GM04504 (cell line): Measurements from ENCODE around the gene ANKRD65.
"Not testable (repeated sequence)": the region's sequence is repeated elsewhere in the genome, so short reads cannot be mapped to it uniquely, and the experiment has no call there.

Experiments
- DNase-seq: peaks from one replicate; pipeline ENCODE4 v3.0.0-alpha.2; 2012; ENCODE audit warnings: low read depth

The ANKRD65 gene

DNA sequence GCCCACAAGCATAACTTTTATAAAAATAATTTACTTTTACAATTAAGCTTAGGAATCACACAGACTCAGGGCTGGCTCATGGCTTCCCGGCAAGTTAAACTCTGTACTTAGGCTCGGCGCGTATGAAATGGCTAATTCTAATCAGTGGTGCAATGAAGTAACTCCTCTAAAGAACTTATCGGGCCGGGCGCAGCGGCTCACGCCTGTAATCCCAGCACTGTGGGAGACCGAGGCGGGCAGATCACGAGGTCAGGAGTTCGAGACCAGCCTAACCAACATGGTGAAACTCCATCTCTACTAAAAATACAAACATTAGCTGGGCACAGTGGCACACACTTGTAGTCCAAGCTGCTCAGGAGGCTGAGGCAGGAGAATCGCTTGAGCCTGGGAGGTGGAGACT, 51.0 kb downstream of the ANKRD65 start:
- DNase-seq, result not testable (repeated sequence)
